CD14-positive monocyte (primary cell): ENCODE measurements around the gene HNRNPLL. TPM values are rescaled to one million over a fixed set of nuclear protein-coding genes. Genes with fewer than 3 reads are reported as not detected.
"Not testable (repeated sequence)": the region's sequence is repeated elsewhere in the genome, so short reads cannot be mapped to it uniquely, and the experiment has no call there.

Source experiments
- DNase-seq, 3 donors: peaks; one replicate each; pipeline ENCODE4 v3.0.0-alpha.2; 2011 to 2022
- H2AFZ ChIP-seq: 2 replicates; pipeline ENCODE4 v1.6.0; 2012; ENCODE audit warnings: mild to moderate bottlenecking, low read depth, low read length, inconsistent platforms; ENCODE audit not compliant: insufficient read depth, poor library complexity, severe bottlenecking
- H3K27ac ChIP-seq, 2 donors: 1 replicate in 1 of 2; 2 replicates in 1 of 2; pipeline ENCODE4 v1.5.1; 2012 to 2013; ENCODE audit warnings: low read length in 2 of 2, control low read depth in 1 of 2, inconsistent platforms in 1 of 2, low read depth in 1 of 2, mild to moderate bottlenecking in 1 of 2
- H3K27me3 ChIP-seq, 2 donors: one replicate each; pipeline versions ENCODE4 v1.6.0 to v1.6.1; 2011 to 2013; ENCODE audit warnings: low read length in 2 of 2; ENCODE audit not compliant: control insufficient read depth in 2 of 2, insufficient read depth in 2 of 2
- H3K36me3 ChIP-seq, 2 donors: replicated peaks in 1 of 2; 1 replicate in 1 of 2; 2 replicates in 1 of 2; pipeline versions ENCODE4 v1.5.1 to v1.6.1; 2012 to 2013; ENCODE audit warnings: low read length in 2 of 2, control low read depth in 1 of 2, inconsistent platforms in 1 of 2, mild to moderate bottlenecking in 1 of 2; ENCODE audit not compliant: insufficient read depth in 2 of 2, control insufficient read depth in 1 of 2
- H3K4me1 ChIP-seq, 2 donors: 1 replicate in 1 of 2; 2 replicates in 1 of 2; pipeline versions ENCODE4 v1.5.1 to v1.6.1; 2012 to 2013; ENCODE audit warnings: low read length in 2 of 2, control low read depth in 1 of 2, inconsistent platforms in 1 of 2, mild to moderate bottlenecking in 1 of 2, moderate library complexity in 1 of 2; ENCODE audit not compliant: insufficient read depth in 2 of 2, control insufficient read depth in 1 of 2
- H3K4me2 ChIP-seq: replicated peaks from 2 replicates; pipeline ENCODE3; 2012; ENCODE audit warnings: low read length, moderate library complexity, mild to moderate bottlenecking; ENCODE audit not compliant: poor library complexity, severe bottlenecking; ENCODE audit errors: extremely low read depth
- H3K4me3 ChIP-seq, 3 experiments: fragments of 200-600 bp in 1 of 3; sonication (generic) in 1 of 3; replicated peaks in 1 of 3; 1 replicate in 2 of 3; 2 replicates in 1 of 3; pipeline ENCODE4 v1.5.1; 2011 to 2013; ENCODE audit warnings: low read length in 3 of 3, mild to moderate bottlenecking in 3 of 3, control low read depth in 2 of 3, low read depth in 2 of 3, inconsistent platforms in 1 of 3, moderate library complexity in 1 of 3
- H3K79me2 ChIP-seq: 2 replicates; pipeline ENCODE4 v1.6.0; 2012; ENCODE audit warnings: mild to moderate bottlenecking, control low read depth, inconsistent platforms, low read length, moderate library complexity; ENCODE audit not compliant: insufficient read depth
- H3K9ac ChIP-seq: 2 replicates; pipeline ENCODE4 v1.6.0; 2017; ENCODE audit warnings: low read length, mild to moderate bottlenecking; ENCODE audit not compliant: insufficient read depth, poor library complexity, severe bottlenecking
- H3K9me3 ChIP-seq, 2 donors: replicated peaks in 1 of 2; 1 replicate in 1 of 2; 2 replicates in 1 of 2; pipeline versions ENCODE4 v1.5.1 to v1.6.1; 2012 to 2013; ENCODE audit warnings: low read length in 2 of 2, control low read depth in 1 of 2; ENCODE audit not compliant: control insufficient read depth in 1 of 2, insufficient read depth in 1 of 2
- H4K20me1 ChIP-seq: 2 replicates; pipeline ENCODE4 v1.6.0; 2012; ENCODE audit warnings: mild to moderate bottlenecking, low read length, control low read depth, moderate library complexity; ENCODE audit not compliant: insufficient read depth
- H3K27ac Mint-ChIP-seq, 7 donors: one replicate each; pipeline ENCODE4 v1.8.0; 2020; ENCODE audit warnings: mild to moderate bottlenecking in 7 of 7, mixed read lengths in 7 of 7, moderate library complexity in 6 of 7, inconsistent platforms in 2 of 7
- H3K27me3 Mint-ChIP-seq, 3 donors: one replicate each; pipeline ENCODE4 v1.8.0; 2021 to 2022; ENCODE audit warnings: low read depth in 3 of 3, mild to moderate bottlenecking in 3 of 3, mixed read lengths in 3 of 3, moderate library complexity in 3 of 3, inconsistent platforms in 1 of 3
- H3K36me3 Mint-ChIP-seq, 2 donors: one replicate each; pipeline ENCODE4 v1.8.0; 2020; ENCODE audit warnings: mixed read lengths in 2 of 2, inconsistent platforms in 1 of 2, mild to moderate bottlenecking in 1 of 2
- H3K4me1 Mint-ChIP-seq: one replicate; pipeline ENCODE4 v1.8.0; 2020; ENCODE audit warnings: mild to moderate bottlenecking, mixed read lengths
- H3K4me3 Mint-ChIP-seq, 2 donors: one replicate each; pipeline ENCODE4 v1.8.0; 2020; ENCODE audit warnings: mild to moderate bottlenecking in 2 of 2, mixed read lengths in 2 of 2, moderate library complexity in 1 of 2
- H3K9me3 Mint-ChIP-seq, 7 donors: one replicate each; pipeline ENCODE4 v1.8.0; 2020 to 2022; ENCODE audit warnings: mixed read lengths in 7 of 7, mild to moderate bottlenecking in 6 of 7, moderate library complexity in 6 of 7, inconsistent platforms in 2 of 7
- WGBS: methylation state at CpG from one replicate; pipeline ENCODE4 v1.1.5; 2013; ENCODE audit warnings: missing lambda C conversion rate; ENCODE audit not compliant: insufficient coverage; 5-methylcytosine and 5-hydroxymethylcytosine counted together
- intact Hi-C, 2 donors: fragments of 100-400 bp; cut with micrococcal nuclease; formaldehyde crosslinking; loops; one replicate each; pipeline versions ENCODE4 v1.15.0 to v1.15.1; 2023
- polyA plus RNA-seq, 3 donors: library from polyadenylated mRNA; depleted of rRNA in 1 of 3; unstranded in 2 of 3; stranded (reverse) in 1 of 3; fragments of 300-500 nt in 2 of 3; fragments of >200 nt in 1 of 3; fragmentation: Illumina TruSeq in 2 of 3; gene quantifications; 1 replicate in 2 of 3; 2 replicates in 1 of 3; pipeline ENCODE4 v1.2.3, GENCODE V29; 2012 to 2021
- TF ChIP-seq, protein P1 (sequence below): fragments of 200-600 bp; IDR thresholded peaks from one replicate; pipeline ENCODE4 v1.8.0; 2022; ENCODE audit warnings: antibody characterized with exemption, mild to moderate bottlenecking

HNRNPLL gene
- polyA plus RNA-seq, 3 donors: 12.4 to 16.8 (median 13.8) TPM

DNA sequence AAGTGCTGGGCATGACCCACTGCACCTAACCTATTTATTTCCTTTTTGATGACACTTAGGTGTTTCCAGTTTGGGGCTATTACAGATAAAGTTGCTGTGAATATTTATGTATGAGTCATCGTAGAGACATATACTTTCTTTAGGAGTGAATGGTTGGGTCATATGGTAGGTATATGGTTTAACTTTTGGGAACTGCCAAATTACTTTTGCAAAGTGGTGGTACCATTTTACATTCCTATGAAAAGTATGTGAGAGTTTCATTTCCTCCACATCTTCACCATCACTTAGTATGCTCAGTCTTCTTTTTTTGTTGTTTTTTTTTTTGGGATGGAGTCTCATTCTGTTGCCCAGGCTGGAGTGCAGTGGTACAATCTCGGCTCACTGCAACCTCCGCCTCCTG lies 56.1 kb downstream of the HNRNPLL start:
- no peaks in the 10 kb centered on the region for H4K20me1 ChIP-seq
- no peak overlapping the region for H3K27ac Mint-ChIP-seq
- no peak overlapping the region for H3K9ac ChIP-seq
- H3K79me2 ChIP-seq: no peaks in the 10 kb centered on the region
- no peak overlapping the region for H3K4me3 Mint-ChIP-seq
- no peak for DNase-seq
- H3K27me3 Mint-ChIP-seq: peaks cover 15 to 21% (median 18%) of the 10 kb centered on the region in 3 donors
- H2AFZ ChIP-seq: no peak overlapping the region
- H3K4me3 ChIP-seq: no peak overlapping the region
- H3K36me3 ChIP-seq: no peaks in the 10 kb centered on the region
- H3K9me3 ChIP-seq: peaks cover 0 to 5% of the 10 kb centered on the region in 2 donors
- TF ChIP-seq, protein P1, sequence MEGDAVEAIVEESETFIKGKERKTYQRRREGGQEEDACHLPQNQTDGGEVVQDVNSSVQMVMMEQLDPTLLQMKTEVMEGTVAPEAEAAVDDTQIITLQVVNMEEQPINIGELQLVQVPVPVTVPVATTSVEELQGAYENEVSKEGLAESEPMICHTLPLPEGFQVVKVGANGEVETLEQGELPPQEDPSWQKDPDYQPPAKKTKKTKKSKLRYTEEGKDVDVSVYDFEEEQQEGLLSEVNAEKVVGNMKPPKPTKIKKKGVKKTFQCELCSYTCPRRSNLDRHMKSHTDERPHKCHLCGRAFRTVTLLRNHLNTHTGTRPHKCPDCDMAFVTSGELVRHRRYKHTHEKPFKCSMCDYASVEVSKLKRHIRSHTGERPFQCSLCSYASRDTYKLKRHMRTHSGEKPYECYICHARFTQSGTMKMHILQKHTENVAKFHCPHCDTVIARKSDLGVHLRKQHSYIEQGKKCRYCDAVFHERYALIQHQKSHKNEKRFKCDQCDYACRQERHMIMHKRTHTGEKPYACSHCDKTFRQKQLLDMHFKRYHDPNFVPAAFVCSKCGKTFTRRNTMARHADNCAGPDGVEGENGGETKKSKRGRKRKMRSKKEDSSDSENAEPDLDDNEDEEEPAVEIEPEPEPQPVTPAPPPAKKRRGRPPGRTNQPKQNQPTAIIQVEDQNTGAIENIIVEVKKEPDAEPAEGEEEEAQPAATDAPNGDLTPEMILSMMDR: no peak
- intact Hi-C loops: no loop called here
- H3K9me3 Mint-ChIP-seq: peaks cover 0 to 5% (median 3%) of the 10 kb centered on the region in 7 donors
- peaks cover under 1 to 2% of the 10 kb centered on the region in 2 donors for H3K36me3 Mint-ChIP-seq
- WGBS: 87% methylated on average over 2 of the region's 3 CpGs
- peaks cover 2 to 7% of the 10 kb centered on the region in 2 donors for H3K27me3 ChIP-seq
- no peak overlapping the region for H3K27ac ChIP-seq
- no peaks in the 10 kb centered on the region for H3K4me1 ChIP-seq
- peaks cover 15% of the 10 kb centered on the region for H3K4me1 Mint-ChIP-seq
- no peak overlapping the region for H3K4me2 ChIP-seq

DNA sequence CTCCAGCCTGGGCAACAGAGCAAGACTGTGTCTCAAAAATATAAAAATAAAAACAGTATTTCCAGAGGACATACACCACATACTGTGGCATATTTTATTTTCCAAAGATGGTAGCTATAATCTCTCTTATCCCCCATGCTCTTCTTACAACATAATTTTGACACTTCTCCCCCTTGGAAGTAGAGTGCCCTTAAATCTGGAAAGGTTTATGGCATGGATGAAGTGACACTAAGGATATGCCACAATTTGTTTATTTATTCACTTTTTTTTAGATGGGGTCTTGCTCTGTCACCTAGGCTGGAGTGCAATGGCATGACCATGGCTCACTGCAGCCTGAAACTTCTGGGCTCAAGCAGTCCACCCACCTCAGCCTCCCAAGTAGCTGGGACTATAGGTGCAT lies 56.7 kb downstream of the HNRNPLL start:
- Histone ChIP-seq H2AFZ (no peak overlapping the region), H3K79me2 (no peaks in the 10 kb centered on the region), H3K36me3 (no peaks in the 10 kb centered on the region), H3K27me3 (peaks cover 2 to 10% of the 10 kb centered on the region in 2 donors), H3K4me3 (no peak overlapping the region), H4K20me1 (no peaks in the 10 kb centered on the region), H3K4me2 (no peak overlapping the region), H3K27ac (no peak overlapping the region), H3K4me1 (no peaks in the 10 kb centered on the region), H3K9me3 (peaks cover 0 to 5% of the 10 kb centered on the region in 2 donors), H3K9ac (no peak overlapping the region)
- no peak for DNase-seq
- no peaks in the 10 kb centered on the region for H3K36me3 Mint-ChIP-seq
- TF ChIP-seq, protein P1: no peak
- H3K27ac Mint-ChIP-seq: no peak overlapping the region
- H3K27me3 Mint-ChIP-seq: peaks cover 18 to 22% (median 18%) of the 10 kb centered on the region in 3 donors
- H3K9me3 Mint-ChIP-seq: peaks cover 0 to 5% (median 3%) of the 10 kb centered on the region in 7 donors
- intact Hi-C loops: no loop called here
- no peak overlapping the region for H3K4me3 Mint-ChIP-seq
- peaks cover 15% of the 10 kb centered on the region for H3K4me1 Mint-ChIP-seq

DNA sequence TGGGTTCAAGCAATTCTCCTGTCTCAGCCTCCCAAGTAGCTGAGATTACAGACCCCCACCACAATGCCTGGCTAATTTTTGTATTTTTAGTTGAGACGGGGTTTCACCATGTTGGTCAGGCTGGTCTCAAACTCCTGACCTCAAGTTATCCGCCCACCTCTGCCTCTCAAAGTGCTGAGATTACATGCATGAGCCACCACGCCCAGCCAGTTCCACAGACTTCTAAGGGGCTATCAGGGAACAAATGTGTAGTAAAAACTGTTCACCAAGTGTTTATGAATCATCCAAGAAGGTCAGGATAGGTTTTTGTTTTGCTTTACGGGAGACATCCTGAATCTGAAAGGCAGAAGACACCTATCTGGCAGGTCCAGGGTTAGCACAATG lies 60.5 kb downstream of the HNRNPLL start:
- H3K79me2 ChIP-seq, intact Hi-C loops, H3K9me3 ChIP-seq, DNase-seq, H4K20me1 ChIP-seq, H2AFZ ChIP-seq, H3K36me3 ChIP-seq, H3K9ac ChIP-seq, H3K36me3 Mint-ChIP-seq, H3K27ac Mint-ChIP-seq, H3K4me1 Mint-ChIP-seq, H3K4me2 ChIP-seq, H3K4me1 ChIP-seq, H3K27ac ChIP-seq, H3K9me3 Mint-ChIP-seq, H3K4me3 ChIP-seq: not testable (repeated sequence)
- 89% methylated on average over 2 of the region's 4 CpGs for WGBS
- Mint-ChIP-seq H3K4me3 (peak overlapping the region in 1 of 2 donors; percentile 35), H3K27me3 (peaks cover 18 to 23% (median 21%) of the 10 kb centered on the region in 3 donors)
- H3K27me3 ChIP-seq: peaks cover 4 to 12% of the 10 kb centered on the region in 2 donors
